Effector memory CD8-positive, alpha-beta T cell (primary cell): ENCODE measurements around the gene NOX4.
"Not testable (repeated sequence)": the region's sequence is repeated elsewhere in the genome, so short reads cannot be mapped to it uniquely, and the experiment has no call there.

Source experiments
- ATAC-seq: fragments of 150-1000 bp; cut with Tn5 transposase; replicated peaks from 2 replicates; pipeline ENCODE4 v1.10.0; 2021; ENCODE audit warnings: mild to moderate bottlenecking, moderate library complexity
- DNase-seq, 3 experiments: peaks; one replicate each; pipeline ENCODE4 v3.0.0; 2021
- H3K27ac Mint-ChIP-seq, 2 donors: one replicate each; pipeline ENCODE4 v1.8.0; 2022; ENCODE audit warnings: mild to moderate bottlenecking in 2 of 2, mixed read lengths in 2 of 2, moderate library complexity in 2 of 2
- H3K27me3 Mint-ChIP-seq, 2 donors: one replicate each; pipeline ENCODE4 v1.8.0; 2022; ENCODE audit warnings: mixed read lengths in 2 of 2
- H3K36me3 Mint-ChIP-seq: one replicate; pipeline ENCODE4 v1.8.0; 2022; ENCODE audit warnings: mild to moderate bottlenecking, moderate library complexity, mixed read lengths; ENCODE audit not compliant: insufficient read depth
- H3K4me1 Mint-ChIP-seq, 2 donors: one replicate each; pipeline ENCODE4 v1.8.0; 2022; ENCODE audit warnings: low read depth in 2 of 2, mixed read lengths in 2 of 2
- H3K4me3 Mint-ChIP-seq, 2 donors: one replicate each; pipeline ENCODE4 v1.8.0; 2022; ENCODE audit warnings: mild to moderate bottlenecking in 2 of 2, mixed read lengths in 2 of 2, moderate library complexity in 2 of 2
- H3K9me3 Mint-ChIP-seq, 2 donors: one replicate each; pipeline ENCODE4 v1.8.0; 2022; ENCODE audit warnings: mixed read lengths in 2 of 2

Gene NOX4

GRCh38 chr11:89443361-89444322 is 47.5 kb downstream of the NOX4 start:
- ATAC-seq, result no peak

GRCh38 chr11:89442801-89443200 is 48.4 kb downstream of the NOX4 start:
- DNase-seq (no peak), ATAC-seq (no peak)
- no peaks in the 10 kb centered on the region for H3K4me1 Mint-ChIP-seq
- H3K9me3 Mint-ChIP-seq, result peaks cover 6 to 19% of the 10 kb centered on the region in 2 donors
- no peaks in the 10 kb centered on the region for H3K36me3 Mint-ChIP-seq
- H3K4me3 Mint-ChIP-seq, result no peak overlapping the region
- H3K27ac Mint-ChIP-seq, result no peak overlapping the region
- no peaks in the 10 kb centered on the region for H3K27me3 Mint-ChIP-seq

More at GRCh38 chr11:89443361-89444322, 47.5 kb downstream of the NOX4 start:
- H3K4me3 Mint-ChIP-seq, result no peak overlapping the region
- no peaks in the 10 kb centered on the region for H3K27me3 Mint-ChIP-seq
- H3K27ac Mint-ChIP-seq, result no peak overlapping the region
- no peaks in the 10 kb centered on the region for H3K36me3 Mint-ChIP-seq
- no peaks in the 10 kb centered on the region for H3K4me1 Mint-ChIP-seq
- DNase-seq, result no peak
- H3K9me3 Mint-ChIP-seq, result peaks cover 6 to 21% of the 10 kb centered on the region in 2 donors

- Mint-ChIP-seq H3K9me3 (peaks cover 4 to 12% of the 10 kb centered on the region in 2 donors), H3K27ac (no peak overlapping the region), H3K36me3 (no peaks in the 10 kb centered on the region), H3K27me3 (no peaks in the 10 kb centered on the region), H3K4me3 (no peak overlapping the region), H3K4me1 (no peaks in the 10 kb centered on the region)
- ATAC-seq (no peak), DNase-seq (no peak)
These were observed 49.6 kb downstream of the NOX4 start for GRCh38 chr11:89441606-89442005.

GRCh38 chr11:89437317-89437716 is 53.9 kb downstream of the NOX4 start:
- H3K9me3 Mint-ChIP-seq, result peaks cover 0 to 3% of the 10 kb centered on the region in 2 donors
- DNase-seq (no peak), ATAC-seq (no peak)
- H3K27me3 Mint-ChIP-seq, result no peaks in the 10 kb centered on the region
- no peaks in the 10 kb centered on the region for H3K36me3 Mint-ChIP-seq
- no peak overlapping the region for H3K27ac Mint-ChIP-seq
- H3K4me1 Mint-ChIP-seq, result no peaks in the 10 kb centered on the region
- no peak overlapping the region for H3K4me3 Mint-ChIP-seq

- no peak for DNase-seq
- Mint-ChIP-seq H3K36me3 (no peaks in the 10 kb centered on the region), H3K27me3 (no peaks in the 10 kb centered on the region), H3K9me3 (peaks cover 0 to 3% of the 10 kb centered on the region in 2 donors), H3K4me1 (no peaks in the 10 kb centered on the region), H3K4me3 (no peak overlapping the region), H3K27ac (no peak overlapping the region)
- ATAC-seq, result no peak
These were observed 55.1 kb downstream of the NOX4 start for GRCh38 chr11:89436071-89436470.

- Mint-ChIP-seq H3K36me3 (no peaks in the 10 kb centered on the region), H3K27me3 (no peaks in the 10 kb centered on the region), H3K4me1 (no peaks in the 10 kb centered on the region), H3K9me3 (peaks cover 0 to 7% of the 10 kb centered on the region in 2 donors), H3K27ac (no peak overlapping the region), H3K4me3 (no peak overlapping the region)
- no peak for DNase-seq
- ATAC-seq, result no peak
These were observed 57.9 kb downstream of the NOX4 start for GRCh38 chr11:89433278-89433677.

- H3K36me3 Mint-ChIP-seq, H3K27ac Mint-ChIP-seq, H3K4me3 Mint-ChIP-seq, H3K27me3 Mint-ChIP-seq, ATAC-seq, H3K4me1 Mint-ChIP-seq, H3K9me3 Mint-ChIP-seq, DNase-seq: not testable (repeated sequence)
These were observed 59.0 kb downstream of the NOX4 start for GRCh38 chr11:89432182-89432581.

- not testable (repeated sequence) for H3K27ac Mint-ChIP-seq, H3K9me3 Mint-ChIP-seq, H3K4me3 Mint-ChIP-seq, H3K36me3 Mint-ChIP-seq, ATAC-seq, H3K27me3 Mint-ChIP-seq, H3K4me1 Mint-ChIP-seq, DNase-seq
These were observed 64.7 kb downstream of the NOX4 start for GRCh38 chr11:89426501-89426900.

GRCh38 chr11:89421718-89422117 is 69.5 kb downstream of the NOX4 start:
- Mint-ChIP-seq H3K4me3 (no peak overlapping the region), H3K4me1 (no peaks in the 10 kb centered on the region), H3K27me3 (no peaks in the 10 kb centered on the region), H3K27ac (no peak overlapping the region), H3K9me3 (no peaks in the 10 kb centered on the region), H3K36me3 (no peaks in the 10 kb centered on the region)
- DNase-seq (no peak), ATAC-seq (no peak)

GRCh38 chr11:89420981-89421380 is 70.2 kb downstream of the NOX4 start:
- H3K27ac Mint-ChIP-seq, result no peak overlapping the region
- DNase-seq, result no peak
- H3K9me3 Mint-ChIP-seq, result no peaks in the 10 kb centered on the region
- no peak overlapping the region for H3K4me3 Mint-ChIP-seq
- ATAC-seq, result no peak
- no peaks in the 10 kb centered on the region for H3K27me3 Mint-ChIP-seq
- no peaks in the 10 kb centered on the region for H3K36me3 Mint-ChIP-seq
- no peaks in the 10 kb centered on the region for H3K4me1 Mint-ChIP-seq

- Mint-ChIP-seq H3K9me3 (peaks cover 0 to 7% of the 10 kb centered on the region in 2 donors), H3K27ac (no peak overlapping the region), H3K36me3 (no peaks in the 10 kb centered on the region), H3K4me1 (no peaks in the 10 kb centered on the region), H3K27me3 (no peaks in the 10 kb centered on the region), H3K4me3 (no peak overlapping the region)
- DNase-seq (no peak), ATAC-seq (no peak)
These were observed 74.2 kb downstream of the NOX4 start for GRCh38 chr11:89416961-89417360.

- not testable (repeated sequence) for H3K36me3 Mint-ChIP-seq, ATAC-seq, H3K4me3 Mint-ChIP-seq, H3K27ac Mint-ChIP-seq, DNase-seq, H3K4me1 Mint-ChIP-seq, H3K9me3 Mint-ChIP-seq, H3K27me3 Mint-ChIP-seq
These were observed 80.1 kb downstream of the NOX4 start for GRCh38 chr11:89411112-89411511.

- H3K36me3 Mint-ChIP-seq, H3K27ac Mint-ChIP-seq, H3K27me3 Mint-ChIP-seq, H3K4me3 Mint-ChIP-seq, H3K9me3 Mint-ChIP-seq, ATAC-seq, DNase-seq, H3K4me1 Mint-ChIP-seq: not testable (repeated sequence)
These were observed 80.5 kb downstream of the NOX4 start for GRCh38 chr11:89410666-89411065.

- not testable (repeated sequence) for DNase-seq
These were observed 82.7 kb downstream of the NOX4 start for GRCh38 chr11:89408441-89408840.

More at GRCh38 chr11:89408441-89408840, 82.7 kb downstream of the NOX4 start:
- H3K9me3 Mint-ChIP-seq, H3K27ac Mint-ChIP-seq, H3K4me1 Mint-ChIP-seq, H3K36me3 Mint-ChIP-seq, ATAC-seq, H3K4me3 Mint-ChIP-seq, H3K27me3 Mint-ChIP-seq: not testable (repeated sequence)
